K562 (cell line): ENCODE results near the gene ZDHHC11B. TPM values are rescaled to one million over a fixed set of nuclear protein-coding genes. Genes with fewer than 3 reads are reported as not detected.

Experiments
- ATF1 ChIP-seq, 2 experiments: fragments of 450-650 bp in 1 of 2; IDR thresholded peaks; 2 replicates each; pipeline ENCODE4 v1.6.1; 2016; ENCODE audit warnings: missing compliant biosample characterization in 1 of 2, missing genetic modification characterization in 1 of 2
- FOXA1 ChIP-seq: fragments of 450-650 bp; IDR thresholded peaks from 2 replicates; pipeline ENCODE4 v1.6.1; 2016; ENCODE audit warnings: mild to moderate bottlenecking, borderline replicate concordance
- HNRNPUL1 ChIP-seq: fragments of 200-400 bp; formaldehyde crosslinking; IDR thresholded peaks from 2 replicates; pipeline ENCODE4 v1.6.1; 2017; ENCODE audit warnings: low read length
- KAT7 ChIP-seq: sonication (generic); formaldehyde crosslinking; IDR thresholded peaks from 2 replicates; pipeline ENCODE4 v1.8.0; 2022; ENCODE audit warnings: missing genetic modification reagents, mild to moderate bottlenecking, borderline replicate concordance
- KLF13 ChIP-seq: fragments of 450-650 bp; IDR thresholded peaks from 2 replicates; pipeline ENCODE4 v1.6.1; 2016; ENCODE audit warnings: missing genetic modification characterization, low read depth, mild to moderate bottlenecking, missing compliant biosample characterization, moderate library complexity, borderline replicate concordance
- LEF1 ChIP-seq: fragments of 450-650 bp; IDR thresholded peaks from 2 replicates; pipeline ENCODE4 v1.6.1; 2016; ENCODE audit warnings: mild to moderate bottlenecking
- MCM2 ChIP-seq: fragments of 450-650 bp; IDR thresholded peaks from 2 replicates; pipeline ENCODE4 v1.6.1; 2017; ENCODE audit warnings: low read depth, mild to moderate bottlenecking
- NCOA1 ChIP-seq: fragments of 450-650 bp; IDR thresholded peaks from 2 replicates; pipeline ENCODE4 v1.6.1; 2016; ENCODE audit warnings: low read depth
- RBM14 ChIP-seq: fragments of 200-400 bp; formaldehyde crosslinking; IDR thresholded peaks from 2 replicates; pipeline ENCODE4 v1.6.1; 2018; ENCODE audit warnings: low read depth, mild to moderate bottlenecking, low read length, moderate library complexity, borderline replicate concordance; ENCODE audit not compliant: insufficient read depth
- SIX5 ChIP-seq, 2 experiments: IDR thresholded peaks; 2 replicates each; pipeline ENCODE4 v1.6.1; 2011; ENCODE audit warnings: low read length in 2 of 2, borderline replicate concordance in 1 of 2, low read depth in 1 of 2, mild to moderate bottlenecking in 1 of 2, moderate library complexity in 1 of 2; ENCODE audit not compliant: insufficient read depth in 1 of 2
- SRF ChIP-seq, 2 experiments: fragments of 250-450, 450-650 bp in 1 of 2; sonication (Bioruptor Pico) in 1 of 2; sonication (generic) in 1 of 2; formaldehyde crosslinking; IDR thresholded peaks; 2 replicates each; pipeline versions ENCODE4 v1.5.0 to v1.5.1; 2020 to 2022; ENCODE audit warnings: mild to moderate bottlenecking in 1 of 2, missing genetic modification reagents in 1 of 2
- STAG1 ChIP-seq: sonication (generic); formaldehyde crosslinking; IDR thresholded peaks from 2 replicates; pipeline ENCODE4 v1.5.0; 2020; ENCODE audit warnings: missing genetic modification reagents, borderline replicate concordance
- TAF1 ChIP-seq: IDR thresholded peaks from 2 replicates; pipeline ENCODE4 v1.6.1; 2011; ENCODE audit warnings: mild to moderate bottlenecking, low read length, moderate library complexity; ENCODE audit not compliant: insufficient read depth, control insufficient read depth, severe bottlenecking; ENCODE audit errors: extremely low read depth
- WHSC1 ChIP-seq: IDR thresholded peaks from one replicate; pipeline ENCODE4 v1.6.1; 2012; ENCODE audit warnings: low read length, control low read depth, inconsistent platforms
- ZFP30 ChIP-seq: fragments of 250-450 bp; sonication (Bioruptor Pico); IDR thresholded peaks from 2 replicates; pipeline ENCODE4 v1.8.0; 2022; ENCODE audit warnings: moderate library complexity, mild to moderate bottlenecking, inconsistent platforms, borderline replicate concordance
- ZNF311 ChIP-seq: fragments of 250-450 bp; sonication (Bioruptor Pico); IDR thresholded peaks from 2 replicates; pipeline ENCODE4 v1.4.0; 2020; ENCODE audit warnings: mild to moderate bottlenecking, moderate library complexity
- ZNF695 ChIP-seq: fragments of 450-650 bp; formaldehyde crosslinking; IDR thresholded peaks from 2 replicates; pipeline ENCODE4 v1.4.0; 2020; ENCODE audit warnings: mild to moderate bottlenecking, moderate library complexity
- polyA plus RNA-seq, 8 experiments: library from polyadenylated mRNA; depleted of rRNA in 4 of 8; stranded (reverse) in 5 of 8; unstranded in 3 of 8; fragments of >200 nt; fragmentation: Nextera tagmentation in 2 of 8; fragmentation: Illumina TruSeq in 1 of 8; extraction: Ambion mirVana in 2 of 8; extraction: Trizol in 1 of 8; gene quantifications; 2 replicates each; pipeline versions ENCODE4 v1.2.1 to v1.2.3, GENCODE V29; 2011 to 2014; ENCODE audit warnings: inconsistent platforms in 1 of 8, missing spikeins in 1 of 8
- total RNA-seq, 7 experiments: library from RNA; depleted of rRNA in 6 of 7; stranded (reverse); fragments of >200 nt in 6 of 7; fragmentation: Illumina TruSeq in 2 of 7; extraction: Trizol in 2 of 7; gene quantifications; 2 replicates each; pipeline versions ENCODE4 v1.2.1 to v1.2.3, GENCODE V29; 2011 to 2021; ENCODE audit warnings: low replicate concordance in 1 of 7
- TF ChIP-seq, protein P1 (sequence below): sonication (generic); formaldehyde crosslinking; IDR thresholded peaks from 2 replicates; pipeline ENCODE4 v1.8.0; 2023; ENCODE audit warnings: mild to moderate bottlenecking, missing genetic modification reagents
- TF ChIP-seq, protein P2 (sequence below): sonication (generic); formaldehyde crosslinking; IDR thresholded peaks from 2 replicates; pipeline ENCODE4 v1.8.0; 2022; ENCODE audit warnings: mild to moderate bottlenecking, missing genetic modification reagents
- TF ChIP-seq, protein P3 (sequence below), 2 experiments: fragments of 250-450 bp in 1 of 2; fragments of 450-650 bp in 1 of 2; sonication (Bioruptor Pico) in 1 of 2; IDR thresholded peaks; 2 replicates each; pipeline versions ENCODE4 v1.6.1 to v1.8.0; 2016 to 2021; ENCODE audit warnings: mild to moderate bottlenecking in 2 of 2, moderate library complexity in 2 of 2, missing compliant biosample characterization in 1 of 2, missing genetic modification characterization in 1 of 2

Gene ZDHHC11B
- total and polyA plus RNA-seq, 9 of the 15 experiments (the other 6 are each of a cell fraction or from before 2014, with no cell fraction given), result 0.03 to 0.23 (median 0.15) TPM; not detected in 3

DNA sequence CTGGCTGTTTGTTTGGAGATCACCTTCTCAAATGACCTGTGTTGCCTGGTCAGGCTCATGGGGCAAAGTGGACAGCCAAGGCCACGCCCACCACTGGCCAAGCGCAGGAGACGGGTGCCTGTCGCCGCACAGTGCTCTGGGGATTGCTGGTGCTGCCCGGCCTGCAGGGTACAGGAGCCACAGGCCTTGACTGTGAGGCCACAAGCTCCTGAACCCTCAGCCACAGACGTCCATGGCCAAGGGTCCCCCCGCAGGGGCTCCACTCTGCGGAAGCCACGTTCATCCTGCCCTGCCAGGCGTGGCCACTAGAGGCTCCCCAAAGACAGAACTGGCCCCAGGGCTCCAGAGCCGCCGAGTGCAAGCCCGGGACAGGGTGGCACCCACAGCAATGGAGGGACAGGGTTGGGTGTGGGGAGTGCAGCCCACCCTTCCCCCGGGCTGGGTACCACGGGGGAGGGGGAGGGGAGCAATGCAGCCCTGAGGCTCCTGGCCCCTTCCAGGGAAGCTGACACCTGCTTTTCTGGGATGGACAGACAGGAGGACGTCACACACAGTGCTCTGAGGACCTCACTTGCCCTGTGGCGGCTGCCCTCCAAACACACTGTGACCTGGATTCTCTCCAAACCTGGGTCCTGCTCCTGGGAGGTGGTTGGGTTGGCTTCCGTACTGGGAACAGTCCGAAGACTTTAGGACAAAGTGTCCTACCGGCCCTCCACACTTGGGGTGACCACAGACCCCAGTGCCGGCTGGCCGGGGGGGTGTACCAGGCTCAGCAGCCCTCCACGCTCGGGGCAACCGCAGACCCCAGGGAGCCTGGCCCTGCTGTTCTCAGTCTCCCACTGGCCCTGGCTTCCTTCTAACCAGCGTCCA, 112.8 kb downstream of the ZDHHC11B start (continued):
- TF ChIP-seq FOXA1, result no peak
- no peak for TF ChIP-seq RBM14
- TF ChIP-seq HNRNPUL1, result no peak
- TF ChIP-seq ZNF311 (CRISPR knock-in tag), result no peak
- TF ChIP-seq, protein P1, sequence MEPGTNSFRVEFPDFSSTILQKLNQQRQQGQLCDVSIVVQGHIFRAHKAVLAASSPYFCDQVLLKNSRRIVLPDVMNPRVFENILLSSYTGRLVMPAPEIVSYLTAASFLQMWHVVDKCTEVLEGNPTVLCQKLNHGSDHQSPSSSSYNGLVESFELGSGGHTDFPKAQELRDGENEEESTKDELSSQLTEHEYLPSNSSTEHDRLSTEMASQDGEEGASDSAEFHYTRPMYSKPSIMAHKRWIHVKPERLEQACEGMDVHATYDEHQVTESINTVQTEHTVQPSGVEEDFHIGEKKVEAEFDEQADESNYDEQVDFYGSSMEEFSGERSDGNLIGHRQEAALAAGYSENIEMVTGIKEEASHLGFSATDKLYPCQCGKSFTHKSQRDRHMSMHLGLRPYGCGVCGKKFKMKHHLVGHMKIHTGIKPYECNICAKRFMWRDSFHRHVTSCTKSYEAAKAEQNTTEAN, result no peak
- no peak for TF ChIP-seq SIX5 (IDR thresholded peaks at IDR 0.05; ENCODE audit: borderline replicate concordance in 1 of 2, insufficient read depth in 1 of 2, low read depth in 1 of 2, low read length in 2 of 2)
- TF ChIP-seq, protein P2, sequence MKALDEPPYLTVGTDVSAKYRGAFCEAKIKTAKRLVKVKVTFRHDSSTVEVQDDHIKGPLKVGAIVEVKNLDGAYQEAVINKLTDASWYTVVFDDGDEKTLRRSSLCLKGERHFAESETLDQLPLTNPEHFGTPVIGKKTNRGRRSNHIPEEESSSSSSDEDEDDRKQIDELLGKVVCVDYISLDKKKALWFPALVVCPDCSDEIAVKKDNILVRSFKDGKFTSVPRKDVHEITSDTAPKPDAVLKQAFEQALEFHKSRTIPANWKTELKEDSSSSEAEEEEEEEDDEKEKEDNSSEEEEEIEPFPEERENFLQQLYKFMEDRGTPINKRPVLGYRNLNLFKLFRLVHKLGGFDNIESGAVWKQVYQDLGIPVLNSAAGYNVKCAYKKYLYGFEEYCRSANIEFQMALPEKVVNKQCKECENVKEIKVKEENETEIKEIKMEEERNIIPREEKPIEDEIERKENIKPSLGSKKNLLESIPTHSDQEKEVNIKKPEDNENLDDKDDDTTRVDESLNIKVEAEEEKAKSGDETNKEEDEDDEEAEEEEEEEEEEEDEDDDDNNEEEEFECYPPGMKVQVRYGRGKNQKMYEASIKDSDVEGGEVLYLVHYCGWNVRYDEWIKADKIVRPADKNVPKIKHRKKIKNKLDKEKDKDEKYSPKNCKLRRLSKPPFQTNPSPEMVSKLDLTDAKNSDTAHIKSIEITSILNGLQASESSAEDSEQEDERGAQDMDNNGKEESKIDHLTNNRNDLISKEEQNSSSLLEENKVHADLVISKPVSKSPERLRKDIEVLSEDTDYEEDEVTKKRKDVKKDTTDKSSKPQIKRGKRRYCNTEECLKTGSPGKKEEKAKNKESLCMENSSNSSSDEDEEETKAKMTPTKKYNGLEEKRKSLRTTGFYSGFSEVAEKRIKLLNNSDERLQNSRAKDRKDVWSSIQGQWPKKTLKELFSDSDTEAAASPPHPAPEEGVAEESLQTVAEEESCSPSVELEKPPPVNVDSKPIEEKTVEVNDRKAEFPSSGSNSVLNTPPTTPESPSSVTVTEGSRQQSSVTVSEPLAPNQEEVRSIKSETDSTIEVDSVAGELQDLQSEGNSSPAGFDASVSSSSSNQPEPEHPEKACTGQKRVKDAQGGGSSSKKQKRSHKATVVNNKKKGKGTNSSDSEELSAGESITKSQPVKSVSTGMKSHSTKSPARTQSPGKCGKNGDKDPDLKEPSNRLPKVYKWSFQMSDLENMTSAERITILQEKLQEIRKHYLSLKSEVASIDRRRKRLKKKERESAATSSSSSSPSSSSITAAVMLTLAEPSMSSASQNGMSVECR (CRISPR knock-in tag), result 0 out of 2 replicates have a peak, but pooled peaks have one; percentile 41
- TF ChIP-seq ZNF695 (CRISPR knock-in tag), result no peak
- no peak for TF ChIP-seq MCM2
- TF ChIP-seq TAF1, result no peak
- TF ChIP-seq SRF (CRISPR knock-in tag; IDR thresholded peaks at IDR 0.05), result no peak; a peak in 1 of 4 replicates
- no peak for TF ChIP-seq WHSC1
- peak; percentile 85 for TF ChIP-seq KLF13 (tag)
- peak; percentile 85 for TF ChIP-seq STAG1 (CRISPR knock-in tag)
- no peak for TF ChIP-seq LEF1
- TF ChIP-seq ATF1 (CRISPR knock-in tag; IDR thresholded peaks at IDR 0.05), result no peak
- TF ChIP-seq ATF1 (tag; IDR thresholded peaks at IDR 0.05), result peak; percentile 44
- no peak for TF ChIP-seq NCOA1
- TF ChIP-seq ZFP30 (CRISPR knock-in tag), result no peak
- TF ChIP-seq, protein P3, sequence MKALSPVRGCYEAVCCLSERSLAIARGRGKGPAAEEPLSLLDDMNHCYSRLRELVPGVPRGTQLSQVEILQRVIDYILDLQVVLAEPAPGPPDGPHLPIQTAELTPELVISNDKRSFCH (CRISPR knock-in tag; IDR thresholded peaks at IDR 0.05), result no peak
- TF ChIP-seq, protein P3 (tag; IDR thresholded peaks at IDR 0.05), result no peak
- no peak for TF ChIP-seq KAT7 (CRISPR knock-in tag)
